Measurements from ENCODE around the gene BAAT.
"Not testable (repeated sequence)": the region's sequence is repeated elsewhere in the genome, so short reads cannot be mapped to it uniquely, and the experiment has no call there.

BAAT gene

GRCh38 chr9:101365181-101365580 is 19.6 kb downstream of the BAAT start:
- in situ Hi-C loops (cut with MboI; ENCODE audit: low sequenced_read_pairs): no loop called here

GRCh38 chr9:101362450-101362849 is 22.4 kb downstream of the BAAT start:
- in situ Hi-C loops (cut with MboI; ENCODE audit: low sequenced_read_pairs): no loop called here

GRCh38 chr9:101360647-101361046 is 24.2 kb downstream of the BAAT start:
- in situ Hi-C loops (cut with MboI; ENCODE audit: low sequenced_read_pairs): no loop called here

- in situ Hi-C loops (cut with MboI; ENCODE audit: low sequenced_read_pairs): no loop called here
Measured at GRCh38 chr9:101359679-101360078, 25.1 kb downstream of the BAAT start.

- in situ Hi-C loops (cut with MboI; ENCODE audit: low sequenced_read_pairs): no loop called here
Measured at GRCh38 chr9:101356619-101357018, 28.2 kb downstream of the BAAT start.

GRCh38 chr9:101354765-101355708 is 29.8 kb downstream of the BAAT start:
- in situ Hi-C loops (cut with MboI; ENCODE audit: low sequenced_read_pairs): no loop called here

- in situ Hi-C loops (cut with MboI; ENCODE audit: low sequenced_read_pairs): no loop called here
Measured at GRCh38 chr9:101354143-101354764, 30.6 kb downstream of the BAAT start.

GRCh38 chr9:101353683-101354082 is 31.1 kb downstream of the BAAT start:
- in situ Hi-C loops (cut with MboI; ENCODE audit: low sequenced_read_pairs): no loop called here

GRCh38 chr9:101352892-101353463 is 31.8 kb downstream of the BAAT start:
- in situ Hi-C loops (cut with MboI; ENCODE audit: low sequenced_read_pairs): no loop called here

GRCh38 chr9:101350285-101350684 is 34.5 kb downstream of the BAAT start:
- in situ Hi-C loops (cut with MboI; ENCODE audit: low sequenced_read_pairs): no loop called here

- in situ Hi-C loops (cut with MboI; ENCODE audit: low sequenced_read_pairs): no loop called here
Measured at GRCh38 chr9:101342595-101342994, 42.2 kb downstream of the BAAT start.

GRCh38 chr9:101341958-101342357 is 42.8 kb downstream of the BAAT start:
- in situ Hi-C loops (cut with MboI; ENCODE audit: low sequenced_read_pairs): no loop called here

GRCh38 chr9:101337237-101337636 is 47.6 kb downstream of the BAAT start:
- in situ Hi-C loops (cut with MboI; ENCODE audit: low sequenced_read_pairs): no loop called here

GRCh38 chr9:101336091-101336490 is 48.7 kb downstream of the BAAT start:
- in situ Hi-C loops (cut with MboI; ENCODE audit: low sequenced_read_pairs): no loop called here

- in situ Hi-C loops (cut with MboI; ENCODE audit: low sequenced_read_pairs): no loop called here
Measured at GRCh38 chr9:101333926-101334702, 50.7 kb downstream of the BAAT start.

- in situ Hi-C loops (cut with MboI; ENCODE audit: low sequenced_read_pairs): no loop called here
Measured at GRCh38 chr9:101333490-101333889, 51.3 kb downstream of the BAAT start.

GRCh38 chr9:101332362-101332761 is 52.4 kb downstream of the BAAT start:
- in situ Hi-C loops (cut with MboI; ENCODE audit: low sequenced_read_pairs): no loop called here

GRCh38 chr9:101327422-101327909 is 57.3 kb downstream of the BAAT start:
- in situ Hi-C loops (cut with MboI; ENCODE audit: low sequenced_read_pairs): not testable (repeated sequence)

- in situ Hi-C loops (cut with MboI; ENCODE audit: low sequenced_read_pairs): no loop called here
Measured at GRCh38 chr9:101326501-101326900, 58.3 kb downstream of the BAAT start.

- in situ Hi-C loops (cut with MboI; ENCODE audit: low sequenced_read_pairs): no loop called here
Measured at GRCh38 chr9:101326035-101326434, 58.8 kb downstream of the BAAT start.

- in situ Hi-C loops (cut with MboI; ENCODE audit: low sequenced_read_pairs): no loop called here
Measured at GRCh38 chr9:101325053-101325452, 59.8 kb downstream of the BAAT start.
